ENCODE measurements around the gene SLC24A3.

The SLC24A3 gene

GRCh38 chr20:19501476-19502115 is 289.2 kb downstream of the SLC24A3 start:
- H3K4me3 ChIP-seq (ENCODE audit: low read length): no peak overlapping the region
- no peak for DNase-seq (ENCODE audit: low read depth, low spot score)

GRCh38 chr20:19502169-19502568 is 289.7 kb downstream of the SLC24A3 start:
- H3K4me3 ChIP-seq (ENCODE audit: low read length): no peak overlapping the region
- no peak for DNase-seq (ENCODE audit: low read depth, low spot score)

GRCh38 chr20:19504251-19504650 is 291.8 kb downstream of the SLC24A3 start:
- no peak for DNase-seq (ENCODE audit: low read depth, low spot score)
- no peak overlapping the region for H3K4me3 ChIP-seq (ENCODE audit: low read length)

- no peak for DNase-seq (ENCODE audit: low read depth, low spot score)
- H3K4me3 ChIP-seq (ENCODE audit: low read length): no peak overlapping the region
These were observed 293.6 kb downstream of the SLC24A3 start for GRCh38 chr20:19506021-19506420.

- no peak for DNase-seq (ENCODE audit: low read depth, low spot score)
- no peak overlapping the region for H3K4me3 ChIP-seq (ENCODE audit: low read length)
These were observed 296.0 kb downstream of the SLC24A3 start for GRCh38 chr20:19508449-19508848.

- no peak overlapping the region for H3K4me3 ChIP-seq (ENCODE audit: low read length)
- DNase-seq (ENCODE audit: low read depth, low spot score): no peak
These were observed 298.2 kb downstream of the SLC24A3 start for GRCh38 chr20:19510611-19511010.

GRCh38 chr20:19511931-19512330 is 299.5 kb downstream of the SLC24A3 start:
- no peak overlapping the region for H3K4me3 ChIP-seq (ENCODE audit: low read length)
- no peak for DNase-seq (ENCODE audit: low read depth, low spot score)

GRCh38 chr20:19512886-19513677 is 300.6 kb downstream of the SLC24A3 start:
- H3K4me3 ChIP-seq (ENCODE audit: low read length): no peak overlapping the region
- no peak for DNase-seq (ENCODE audit: low read depth, low spot score)

GRCh38 chr20:19515074-19515473 is 302.6 kb downstream of the SLC24A3 start:
- no peak overlapping the region for H3K4me3 ChIP-seq (ENCODE audit: low read length)
- peak; percentile 49 for DNase-seq (ENCODE audit: low read depth, low spot score)

- DNase-seq (ENCODE audit: low read depth, low spot score): no peak
- no peak overlapping the region for H3K4me3 ChIP-seq (ENCODE audit: low read length)
These were observed 307.0 kb downstream of the SLC24A3 start for GRCh38 chr20:19519466-19519865.

GRCh38 chr20:19520261-19520660 is 307.8 kb downstream of the SLC24A3 start:
- no peak overlapping the region for H3K4me3 ChIP-seq (ENCODE audit: low read length)
- DNase-seq (ENCODE audit: low read depth, low spot score): no peak

GRCh38 chr20:19522071-19522801 is 309.8 kb downstream of the SLC24A3 start:
- peak; percentile 95 for DNase-seq (ENCODE audit: low read depth, low spot score)
- no peak overlapping the region for H3K4me3 ChIP-seq (ENCODE audit: low read length)

- H3K4me3 ChIP-seq (ENCODE audit: low read length): no peak overlapping the region
- DNase-seq (ENCODE audit: low read depth, low spot score): no peak
These were observed 310.6 kb downstream of the SLC24A3 start for GRCh38 chr20:19522836-19523590.

- H3K4me3 ChIP-seq (ENCODE audit: low read length): no peak overlapping the region
- no peak for DNase-seq (ENCODE audit: low read depth, low spot score)
These were observed 312.2 kb downstream of the SLC24A3 start for GRCh38 chr20:19524691-19525090.

GRCh38 chr20:19527509-19527908 is 315.1 kb downstream of the SLC24A3 start:
- no peak for DNase-seq (ENCODE audit: low read depth, low spot score)
- H3K4me3 ChIP-seq (ENCODE audit: low read length): no peak overlapping the region

GRCh38 chr20:19528286-19529030 is 316.0 kb downstream of the SLC24A3 start:
- no peak for DNase-seq (ENCODE audit: low read depth, low spot score)

GRCh38 chr20:19530006-19530405 is 317.6 kb downstream of the SLC24A3 start:
- DNase-seq (ENCODE audit: low read depth, low spot score): no peak
- no peak overlapping the region for H3K4me3 ChIP-seq (ENCODE audit: low read length)

More at GRCh38 chr20:19528286-19529030, 316.0 kb downstream of the SLC24A3 start:
- no peak overlapping the region for H3K4me3 ChIP-seq (ENCODE audit: low read length)

GRCh38 chr20:19531446-19531845 is 319.0 kb downstream of the SLC24A3 start:
- no peak overlapping the region for H3K4me3 ChIP-seq (ENCODE audit: low read length)
- no peak for DNase-seq (ENCODE audit: low read depth, low spot score)

GRCh38 chr20:19538556-19538955 is 326.1 kb downstream of the SLC24A3 start:
- no peak for DNase-seq (ENCODE audit: low read depth, low spot score)

More at GRCh38 chr20:19538556-19538955, 326.1 kb downstream of the SLC24A3 start:
- H3K4me3 ChIP-seq (ENCODE audit: low read length): no peak overlapping the region
